Choroid plexus epithelial cell (primary cell): ENCODE results near the gene CCL25.
A peak's percentile ranks its signal among the peaks of the same experiment; 100 is the strongest.

Source experiments
- DNase-seq: peaks from one replicate; pipeline ENCODE4 v3.0.0-alpha.2; 2010; ENCODE audit warnings: low read depth
- H3K4me3 ChIP-seq: 2 replicates; pipeline ENCODE4 v1.5.1; 2011; ENCODE audit warnings: low read depth, mild to moderate bottlenecking, control low read depth, low read length, moderate library complexity
- TF ChIP-seq, protein P1 (sequence below): conservative IDR thresholded peaks from 2 replicates; pipeline ENCODE4 v1.5.1; 2011; ENCODE audit warnings: low read depth, mild to moderate bottlenecking, control low read depth, inconsistent platforms, low read length, moderate library complexity

Gene CCL25, protein sequence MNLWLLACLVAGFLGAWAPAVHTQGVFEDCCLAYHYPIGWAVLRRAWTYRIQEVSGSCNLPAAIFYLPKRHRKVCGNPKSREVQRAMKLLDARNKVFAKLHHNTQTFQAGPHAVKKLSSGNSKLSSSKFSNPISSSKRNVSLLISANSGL

DNA sequence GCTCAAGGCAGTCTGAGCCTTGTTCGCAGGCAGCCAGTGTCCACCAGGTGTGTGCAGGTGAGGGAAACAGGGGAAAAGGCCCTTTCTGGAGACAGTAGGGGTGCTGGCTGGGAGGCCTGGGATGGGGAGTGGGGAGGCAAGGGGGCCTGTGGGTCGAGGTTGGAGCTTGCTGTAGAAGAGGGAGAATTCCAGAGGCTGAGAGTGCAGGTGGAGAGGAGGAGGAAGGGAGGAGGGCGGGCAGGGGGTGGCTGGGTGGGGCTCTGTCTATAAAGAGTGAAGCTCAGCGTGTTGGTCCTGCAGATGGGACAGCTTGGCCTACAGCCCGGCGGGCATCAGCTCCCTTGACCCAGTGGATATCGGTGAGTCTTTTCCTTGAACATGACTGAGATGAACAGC lies at the start of gene CCL25:
CCL25 (plus strand) TSS at position 297 of the 396 bp plus-strand sequence. CDS start 290 bp downstream, outside the sequence.
- DNase-seq = no peak
- no peak within 1 kb of the TSS for H3K4me3 ChIP-seq
- TF ChIP-seq, protein P1, sequence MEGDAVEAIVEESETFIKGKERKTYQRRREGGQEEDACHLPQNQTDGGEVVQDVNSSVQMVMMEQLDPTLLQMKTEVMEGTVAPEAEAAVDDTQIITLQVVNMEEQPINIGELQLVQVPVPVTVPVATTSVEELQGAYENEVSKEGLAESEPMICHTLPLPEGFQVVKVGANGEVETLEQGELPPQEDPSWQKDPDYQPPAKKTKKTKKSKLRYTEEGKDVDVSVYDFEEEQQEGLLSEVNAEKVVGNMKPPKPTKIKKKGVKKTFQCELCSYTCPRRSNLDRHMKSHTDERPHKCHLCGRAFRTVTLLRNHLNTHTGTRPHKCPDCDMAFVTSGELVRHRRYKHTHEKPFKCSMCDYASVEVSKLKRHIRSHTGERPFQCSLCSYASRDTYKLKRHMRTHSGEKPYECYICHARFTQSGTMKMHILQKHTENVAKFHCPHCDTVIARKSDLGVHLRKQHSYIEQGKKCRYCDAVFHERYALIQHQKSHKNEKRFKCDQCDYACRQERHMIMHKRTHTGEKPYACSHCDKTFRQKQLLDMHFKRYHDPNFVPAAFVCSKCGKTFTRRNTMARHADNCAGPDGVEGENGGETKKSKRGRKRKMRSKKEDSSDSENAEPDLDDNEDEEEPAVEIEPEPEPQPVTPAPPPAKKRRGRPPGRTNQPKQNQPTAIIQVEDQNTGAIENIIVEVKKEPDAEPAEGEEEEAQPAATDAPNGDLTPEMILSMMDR = no peak

DNA sequence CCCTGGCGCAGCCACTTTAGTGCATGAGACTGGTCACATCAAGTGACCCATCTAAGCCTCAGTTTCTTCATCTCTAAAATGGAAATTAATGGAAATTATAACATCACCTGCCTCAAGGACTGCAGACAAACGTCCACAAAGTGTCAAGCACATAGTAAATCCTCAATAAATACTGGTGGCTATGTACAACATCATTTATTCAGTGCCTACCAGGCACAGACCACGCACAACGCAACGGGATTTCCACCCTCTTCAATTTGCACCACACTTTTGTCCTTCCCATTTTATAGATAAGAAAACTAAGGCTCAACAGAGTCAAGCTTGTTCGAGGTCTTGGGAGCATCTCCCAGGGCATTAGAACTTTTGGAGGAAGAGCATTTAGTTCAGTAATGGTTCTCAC lies 48.6 kb upstream of the CCL25 start:
- TF ChIP-seq, protein P1 = no peak
- H3K4me3 ChIP-seq = peak overlapping the region; percentile 67
- DNase-seq = no peak

DNA sequence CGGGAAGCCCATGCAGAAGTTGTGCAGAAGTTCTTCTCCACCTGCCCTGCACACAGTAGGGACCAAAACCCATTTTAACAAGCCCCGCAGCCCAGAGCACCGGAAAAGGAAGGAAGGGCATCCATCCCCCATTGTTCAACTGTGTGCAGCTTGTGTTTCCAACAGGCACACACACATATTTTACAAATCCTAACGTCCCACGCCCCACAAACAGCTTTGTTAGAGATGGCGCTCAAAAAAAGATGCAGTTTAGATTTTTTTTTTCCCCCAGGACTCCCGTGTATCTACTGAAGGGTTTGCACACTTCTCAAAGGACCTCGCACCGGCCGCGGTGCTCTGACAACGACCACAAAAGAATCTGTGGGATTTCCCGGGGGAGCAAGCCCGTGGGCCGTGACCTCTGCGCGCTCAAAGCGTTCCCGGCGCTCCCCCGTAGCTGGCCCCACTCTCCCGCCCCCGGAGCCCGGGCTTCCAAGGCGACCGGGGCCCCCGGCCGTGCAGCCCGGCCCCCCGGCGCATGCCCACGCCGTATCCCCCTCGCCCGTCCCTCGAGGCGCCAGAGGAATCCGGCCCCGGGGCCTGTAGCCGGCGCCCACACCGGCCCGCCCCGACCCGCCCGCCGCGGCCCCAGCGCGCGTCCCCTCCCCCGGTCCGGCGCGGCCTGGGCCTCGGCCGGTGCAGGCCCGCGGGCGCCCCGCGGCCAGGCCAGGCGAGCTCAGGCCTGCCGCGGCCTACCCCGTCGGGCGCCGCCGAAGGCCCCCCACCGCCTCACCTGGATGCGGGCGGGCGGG lies 47.6 kb upstream of the CCL25 start:
- peak overlapping the region; percentile 67 for H3K4me3 ChIP-seq
- TF ChIP-seq, protein P1 = no peak
- peak; percentile 45 for DNase-seq

DNA sequence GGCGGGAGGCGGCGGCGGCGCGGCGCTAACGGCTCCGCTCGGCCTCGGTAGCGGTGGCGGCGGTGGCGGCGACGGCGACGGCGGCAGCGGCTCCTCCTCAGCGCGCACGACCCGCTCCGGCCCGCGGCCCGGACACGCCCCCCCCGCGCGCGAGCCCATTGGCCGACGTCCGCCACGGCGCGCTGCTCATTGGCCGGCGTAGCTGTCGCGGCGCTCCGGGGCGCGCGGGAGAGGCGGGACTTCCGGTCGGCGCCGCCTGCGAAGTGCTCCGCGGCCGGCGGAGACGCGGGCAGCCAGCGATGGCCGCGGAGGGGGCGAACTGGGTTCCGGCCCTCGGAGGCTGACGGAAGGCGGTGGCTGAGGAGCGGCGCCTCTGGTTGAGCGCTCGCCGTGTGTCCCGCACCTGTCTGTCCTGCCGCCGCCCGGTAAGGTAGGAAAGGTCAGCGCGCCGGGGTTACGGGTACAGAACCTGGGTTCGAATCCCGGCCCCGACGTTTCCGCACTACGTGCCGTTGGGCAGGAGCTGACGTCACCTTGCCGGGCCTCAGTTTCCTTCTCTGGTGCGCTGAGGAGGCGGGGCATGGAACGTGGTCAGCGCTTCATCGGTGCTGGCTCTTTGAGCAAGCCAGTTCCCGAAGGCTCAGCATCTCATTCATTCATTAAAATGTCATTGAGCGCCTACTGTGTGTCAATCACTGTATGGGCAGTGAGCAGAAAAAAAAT lies 46.9 kb upstream of the CCL25 start, which contains the start of gene ELAVL1:
ELAVL1 (minus strand) TSS at position 108 of the 723 bp plus-strand sequence. CDS start 13,826 bp downstream, outside the sequence.
- TF ChIP-seq, protein P1 = no peak
- H3K4me3 ChIP-seq = peak within 1 kb of the TSS; percentile 68
- DNase-seq = peak; percentile 92

DNA sequence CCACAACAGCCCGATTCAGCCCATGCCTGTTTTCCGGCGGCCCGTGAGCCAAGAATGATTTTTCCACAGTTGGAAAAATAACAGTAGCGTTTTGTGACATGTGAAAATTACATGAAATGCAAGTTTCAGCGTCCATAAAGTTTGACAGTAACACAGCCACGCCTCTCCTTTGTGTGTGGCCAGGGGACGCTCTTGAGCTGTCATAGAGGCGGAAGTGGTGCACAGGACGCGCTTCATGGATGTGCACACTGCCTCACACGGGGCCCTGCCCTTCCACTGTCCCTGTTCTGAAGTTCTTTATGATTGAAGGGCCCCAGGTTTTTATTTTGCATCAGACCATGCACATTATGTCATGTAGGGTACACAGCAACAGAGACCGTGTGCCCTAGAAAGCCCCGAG lies 34.8 kb upstream of the CCL25 start:
- TF ChIP-seq, protein P1 = peak; percentile 32
- DNase-seq = no peak

DNA sequence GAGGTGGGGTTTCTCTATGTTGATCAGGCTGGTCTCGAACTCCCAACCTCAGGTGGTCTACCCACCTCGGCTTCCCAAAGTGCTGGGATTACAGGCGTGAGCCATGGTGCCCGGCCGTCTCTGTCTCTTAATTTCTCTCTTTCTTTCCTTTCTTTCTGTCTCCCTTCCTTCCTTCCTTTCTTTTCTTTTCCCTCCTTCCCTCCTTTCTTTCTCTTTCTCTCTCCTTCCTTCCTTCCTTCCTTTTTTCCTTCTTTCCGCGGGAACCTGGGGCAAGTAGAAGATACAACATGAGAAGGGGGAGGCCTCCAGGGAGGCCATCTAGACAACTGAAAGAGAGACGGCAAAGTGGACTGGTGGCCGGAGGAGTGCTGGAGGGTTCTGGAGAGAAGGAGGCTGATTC lies 31.9 kb upstream of the CCL25 start:
- no peak for DNase-seq
- TF ChIP-seq, protein P1 = no peak
- H3K4me3 ChIP-seq = no peak overlapping the region

More for the DNA sequence above, 34.8 kb upstream of the CCL25 start:
- H3K4me3 ChIP-seq = no peak overlapping the region
